Measurements from ENCODE around the gene POP5.
"Not testable (repeated sequence)": the region's sequence is repeated elsewhere in the genome, so short reads cannot be mapped to it uniquely, and the experiment has no call there.

The POP5 gene

GRCh38 chr12:120580787-120581723 lies at the start of gene POP5:
TSS of gene POP5 (minus strand) at chr12:120581402. CDS start at chr12:120581362, 40 bp downstream.
- peak; percentile 98 for DNase-seq (ENCODE audit: low spot score)

- no peak for DNase-seq (ENCODE audit: low spot score)
These were observed 49.1 kb upstream of the POP5 start for GRCh38 chr12:120630104-120630892.

- peak; percentile 16 for DNase-seq (ENCODE audit: low spot score)
These were observed 47.7 kb upstream of the POP5 start for GRCh38 chr12:120628919-120629318.

GRCh38 chr12:120625557-120626419 lies 44.6 kb upstream of the POP5 start:
- peak; percentile 5 for DNase-seq (ENCODE audit: low spot score)

GRCh38 chr12:120620624-120621023 lies 39.4 kb upstream of the POP5 start:
- DNase-seq (ENCODE audit: low spot score), result no peak

- DNase-seq (ENCODE audit: low spot score), result no peak
These were observed 37.9 kb upstream of the POP5 start for GRCh38 chr12:120618954-120619615.

GRCh38 chr12:120617767-120618166 lies 36.6 kb upstream of the POP5 start:
- not testable (repeated sequence) for DNase-seq (ENCODE audit: low spot score)

GRCh38 chr12:120617193-120617592 lies 36.0 kb upstream of the POP5 start:
- not testable (repeated sequence) for DNase-seq (ENCODE audit: low spot score)

- DNase-seq (ENCODE audit: low spot score), result no peak
These were observed 33.6 kb upstream of the POP5 start for GRCh38 chr12:120614848-120615247.

GRCh38 chr12:120611534-120611933 lies 30.3 kb upstream of the POP5 start:
- DNase-seq (ENCODE audit: low spot score), result not testable (repeated sequence)

- no peak for DNase-seq (ENCODE audit: low spot score)
These were observed 29.4 kb upstream of the POP5 start for GRCh38 chr12:120610560-120610959.

GRCh38 chr12:120602416-120602815 lies 21.2 kb upstream of the POP5 start:
- not testable (repeated sequence) for DNase-seq (ENCODE audit: low spot score)

- DNase-seq (ENCODE audit: low spot score), result no peak
These were observed 18.7 kb upstream of the POP5 start for GRCh38 chr12:120599672-120600552.

GRCh38 chr12:120598674-120599463 lies 17.7 kb upstream of the POP5 start:
- peak; percentile 33 for DNase-seq (ENCODE audit: low spot score)

GRCh38 chr12:120597861-120598260 lies 16.7 kb upstream of the POP5 start:
- no peak for DNase-seq (ENCODE audit: low spot score)

GRCh38 chr12:120596901-120597300 lies 15.7 kb upstream of the POP5 start:
- DNase-seq (ENCODE audit: low spot score), result no peak

GRCh38 chr12:120592121-120593049 lies 11.2 kb upstream of the POP5 start:
- no peak for DNase-seq (ENCODE audit: low spot score)

- DNase-seq (ENCODE audit: low spot score), result no peak
These were observed 9.7 kb upstream of the POP5 start for GRCh38 chr12:120590741-120591407.

All from SW480 (cell line).